ENCODE data around the gene ITPR1. TPM values are rescaled to one million over a fixed set of nuclear protein-coding genes. Genes with fewer than 3 reads are reported as not detected.

Gene ITPR1
- total RNA-seq, 2 donors from 2014 or later = 7.0 to 18.2 TPM

DNA sequence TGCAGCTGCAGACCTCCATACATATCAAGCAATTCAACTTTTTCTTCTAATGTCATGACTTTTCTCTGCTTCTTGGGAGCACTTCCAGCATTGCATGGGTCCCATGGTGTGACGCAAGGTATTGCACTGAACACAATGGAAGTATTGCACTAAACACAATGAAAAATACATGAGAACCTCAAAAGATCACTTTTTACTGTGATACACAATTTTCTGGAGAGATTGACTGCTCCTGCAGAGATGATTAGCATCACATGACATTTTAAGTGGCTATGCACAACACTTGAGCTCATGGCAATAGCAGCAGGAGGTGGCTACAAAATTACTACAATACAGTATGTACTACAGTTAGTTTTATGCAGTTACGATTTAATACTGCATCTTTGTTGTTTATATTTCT is 372.6 kb downstream of the ITPR1 start:
- no peak overlapping the region for H3K9ac ChIP-seq (ENCODE audit: low read depth in 2 of 2, low read length in 2 of 2)
- H3K27ac ChIP-seq = no peak overlapping the region
- no peak overlapping the region for H3K4me3 ChIP-seq
- no peaks in the 10 kb centered on the region for H3K4me1 ChIP-seq
- TF ChIP-seq, protein P1, sequence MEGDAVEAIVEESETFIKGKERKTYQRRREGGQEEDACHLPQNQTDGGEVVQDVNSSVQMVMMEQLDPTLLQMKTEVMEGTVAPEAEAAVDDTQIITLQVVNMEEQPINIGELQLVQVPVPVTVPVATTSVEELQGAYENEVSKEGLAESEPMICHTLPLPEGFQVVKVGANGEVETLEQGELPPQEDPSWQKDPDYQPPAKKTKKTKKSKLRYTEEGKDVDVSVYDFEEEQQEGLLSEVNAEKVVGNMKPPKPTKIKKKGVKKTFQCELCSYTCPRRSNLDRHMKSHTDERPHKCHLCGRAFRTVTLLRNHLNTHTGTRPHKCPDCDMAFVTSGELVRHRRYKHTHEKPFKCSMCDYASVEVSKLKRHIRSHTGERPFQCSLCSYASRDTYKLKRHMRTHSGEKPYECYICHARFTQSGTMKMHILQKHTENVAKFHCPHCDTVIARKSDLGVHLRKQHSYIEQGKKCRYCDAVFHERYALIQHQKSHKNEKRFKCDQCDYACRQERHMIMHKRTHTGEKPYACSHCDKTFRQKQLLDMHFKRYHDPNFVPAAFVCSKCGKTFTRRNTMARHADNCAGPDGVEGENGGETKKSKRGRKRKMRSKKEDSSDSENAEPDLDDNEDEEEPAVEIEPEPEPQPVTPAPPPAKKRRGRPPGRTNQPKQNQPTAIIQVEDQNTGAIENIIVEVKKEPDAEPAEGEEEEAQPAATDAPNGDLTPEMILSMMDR (IDR thresholded peaks at IDR 0.05) = no peak
- intact Hi-C loops (cut with DNase I) = no loop called here
- no peak for DNase-seq
- no peaks in the 10 kb centered on the region for H3K27me3 ChIP-seq
- H3K9me3 ChIP-seq = peaks cover 5% of the 10 kb centered on the region
- H3K36me3 ChIP-seq = no peaks in the 10 kb centered on the region

- intact Hi-C loops (cut with DNase I) = no loop called here
- TF ChIP-seq, protein P1 (IDR thresholded peaks at IDR 0.05) = no peak
- no peak overlapping the region for H3K4me3 ChIP-seq
- H3K4me1 ChIP-seq = no peaks in the 10 kb centered on the region
- H3K36me3 ChIP-seq = no peaks in the 10 kb centered on the region
- H3K9ac ChIP-seq (ENCODE audit: low read depth in 2 of 2, low read length in 2 of 2) = peak overlapping the region in 1 of 2 donors; percentile 86
- H3K27ac ChIP-seq = peak overlapping the region; percentile 95
- DNase-seq = peak; percentile 41
- no peaks in the 10 kb centered on the region for H3K27me3 ChIP-seq
- H3K9me3 ChIP-seq = no peaks in the 10 kb centered on the region
These were observed 373.7 kb downstream of the ITPR1 start for GRCh38 chr3:4866866-4867265.

GRCh38 chr3:4877173-4877787 is 384.1 kb downstream of the ITPR1 start:
- TF ChIP-seq, protein P1 (IDR thresholded peaks at IDR 0.05) = no peak
- H3K27ac ChIP-seq = no peak overlapping the region
- no peak for DNase-seq
- no peaks in the 10 kb centered on the region for H3K36me3 ChIP-seq
- H3K9ac ChIP-seq (ENCODE audit: low read depth in 2 of 2, low read length in 2 of 2) = no peak overlapping the region
- no peaks in the 10 kb centered on the region for H3K4me1 ChIP-seq
- intact Hi-C loops (cut with DNase I) = no loop called here
- no peaks in the 10 kb centered on the region for H3K9me3 ChIP-seq
- H3K27me3 ChIP-seq = no peaks in the 10 kb centered on the region
- no peak overlapping the region for H3K4me3 ChIP-seq

- intact Hi-C loops (cut with DNase I) = no loop called here
- no peaks in the 10 kb centered on the region for H3K36me3 ChIP-seq
- no peak overlapping the region for H3K4me3 ChIP-seq
- TF ChIP-seq, protein P1 (IDR thresholded peaks at IDR 0.05) = no peak
- DNase-seq = no peak
- no peaks in the 10 kb centered on the region for H3K9me3 ChIP-seq
- no peak overlapping the region for H3K27ac ChIP-seq
- H3K9ac ChIP-seq (ENCODE audit: low read depth in 2 of 2, low read length in 2 of 2) = no peak overlapping the region
- H3K27me3 ChIP-seq = no peaks in the 10 kb centered on the region
- no peaks in the 10 kb centered on the region for H3K4me1 ChIP-seq
These were observed 387.7 kb downstream of the ITPR1 start for GRCh38 chr3:4880850-4881249.

GRCh38 chr3:4882548-4882947 is 389.4 kb downstream of the ITPR1 start:
- Histone ChIP-seq H3K27me3 (no peaks in the 10 kb centered on the region), H3K27ac (no peak overlapping the region), H3K4me3 (no peak overlapping the region), H3K36me3 (no peaks in the 10 kb centered on the region), H3K4me1 (no peaks in the 10 kb centered on the region), H3K9ac (ENCODE audit: low read depth in 2 of 2, low read length in 2 of 2) (no peak overlapping the region), H3K9me3 (no peaks in the 10 kb centered on the region)
- TF ChIP-seq, protein P1 (IDR thresholded peaks at IDR 0.05) = no peak
- no peak for DNase-seq
- intact Hi-C loops (cut with DNase I) = no loop called here
